GM08714 (cell line): Measurements from ENCODE around the gene FOXO3.

Experiments used
- H3K4me3 ChIP-seq: fragments of 200-500 bp; sonication (Bioruptor generic); 2 replicates; pipeline ENCODE4 v1.5.1; 2014; ENCODE audit warnings: mild to moderate bottlenecking, low read length, inconsistent platforms
- ZNF274 ChIP-seq: IDR thresholded peaks from 2 replicates; pipeline ENCODE4 v1.6.1; 2012; ENCODE audit warnings: mild to moderate bottlenecking, low read depth, low read length

FOXO3 gene

DNA sequence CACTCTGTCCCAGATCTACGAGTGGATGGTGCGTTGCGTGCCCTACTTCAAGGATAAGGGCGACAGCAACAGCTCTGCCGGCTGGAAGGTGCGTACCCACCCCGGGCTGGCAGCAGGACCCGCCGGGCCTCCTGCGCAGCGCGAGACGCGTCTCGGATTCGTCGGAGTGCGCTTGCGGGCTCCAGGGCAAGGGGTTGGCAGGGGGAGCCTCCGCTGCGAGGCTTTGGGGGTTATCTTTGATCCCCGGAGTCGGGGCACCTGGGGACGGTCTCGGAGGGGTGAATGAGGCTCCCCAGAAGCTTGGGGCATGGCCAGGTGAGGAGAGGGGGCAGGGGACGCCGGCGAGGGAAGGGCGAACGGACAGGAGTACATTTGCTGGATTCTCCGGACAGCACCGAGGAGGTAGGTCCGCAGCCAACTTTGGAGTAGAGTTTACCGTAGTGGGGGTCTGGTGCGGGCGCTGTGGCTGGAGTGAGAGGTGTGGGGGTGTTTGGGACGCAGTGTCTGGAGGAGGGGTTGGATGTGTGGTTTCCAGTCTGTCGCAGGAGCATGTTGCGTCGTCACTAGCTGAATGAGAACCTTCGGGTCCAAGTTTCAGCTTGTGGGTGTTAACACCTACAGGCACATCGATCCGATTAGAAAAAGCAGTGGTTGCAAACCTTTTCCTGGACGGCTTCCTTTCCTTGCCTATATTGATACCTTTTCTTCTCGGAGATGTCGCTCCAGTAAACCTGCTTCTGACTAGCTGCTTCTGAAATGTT, 1.2 kb downstream of the FOXO3 start:
- H3K4me3 ChIP-seq = peak overlapping the region; percentile 18
- no peak for TF ChIP-seq ZNF274

DNA sequence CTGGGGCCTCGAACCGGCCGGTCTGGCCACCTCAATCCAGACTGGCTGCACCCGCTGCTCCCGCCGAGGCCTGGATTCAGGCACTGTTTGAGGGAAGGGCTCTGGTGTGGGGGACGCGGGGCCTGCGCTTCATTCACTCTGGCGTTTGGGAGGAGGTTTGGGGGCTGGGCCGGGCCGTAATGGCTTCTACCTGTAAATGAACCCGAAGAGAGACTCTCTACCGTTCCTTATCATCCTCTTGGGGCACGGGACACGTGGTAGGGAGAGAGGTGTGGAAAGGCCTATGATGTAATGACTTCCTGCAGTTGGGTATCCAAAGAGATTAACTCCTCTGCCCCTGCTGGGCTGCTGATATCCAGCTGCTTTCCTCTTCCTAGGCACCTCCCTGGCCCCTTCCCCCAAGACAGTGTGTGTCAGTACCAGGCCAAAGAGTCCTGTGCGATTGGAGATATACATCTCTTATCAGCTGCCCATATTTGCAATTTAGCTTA, 1.8 kb downstream of the FOXO3 start:
- peak overlapping the region; percentile 17; the same call in 1 of the 2 replicates for H3K4me3 ChIP-seq
- TF ChIP-seq ZNF274 = no peak

DNA sequence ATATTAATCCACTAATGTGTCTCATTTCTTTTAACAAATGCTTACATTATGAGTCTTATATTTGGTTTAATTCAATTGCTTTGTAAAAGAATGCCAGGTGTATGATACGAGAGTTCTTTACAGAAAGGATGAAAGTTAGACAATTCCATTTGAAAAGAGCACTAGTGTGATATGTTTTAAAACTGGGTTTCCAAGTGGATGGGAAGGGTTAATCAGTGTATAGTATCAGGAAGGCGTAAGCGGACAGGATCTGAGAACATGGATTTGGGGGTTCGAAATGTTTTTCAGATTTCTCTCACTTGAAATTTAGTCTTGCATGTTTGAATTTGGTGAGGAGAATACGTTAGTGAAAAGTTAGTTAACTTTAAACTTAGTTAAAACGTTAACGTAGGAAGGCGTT, 2.6 kb downstream of the FOXO3 start:
- no peak overlapping the region; the same call in 1 of the 2 replicates for H3K4me3 ChIP-seq
- no peak for TF ChIP-seq ZNF274

DNA sequence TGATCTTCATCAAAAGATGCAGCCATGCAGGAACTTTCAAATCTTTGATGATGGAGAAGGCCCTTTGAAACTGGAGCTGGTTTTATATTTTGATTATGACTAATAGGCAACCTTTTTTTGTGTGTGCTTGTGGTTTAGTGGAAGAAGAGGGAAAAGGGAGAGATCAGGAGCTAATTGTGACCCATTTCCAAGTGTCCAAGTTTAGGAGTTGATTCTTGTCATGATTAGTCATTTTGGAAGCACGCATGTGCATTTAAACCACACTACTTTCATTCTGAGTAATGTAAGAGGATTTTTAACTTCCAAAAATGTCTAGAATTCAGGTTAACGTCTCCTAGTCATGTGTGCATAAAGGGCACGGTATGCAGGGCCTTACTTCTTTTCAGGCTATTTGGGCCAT, 3.5 kb downstream of the FOXO3 start:
- TF ChIP-seq ZNF274 = no peak
- H3K4me3 ChIP-seq = no peak overlapping the region

DNA sequence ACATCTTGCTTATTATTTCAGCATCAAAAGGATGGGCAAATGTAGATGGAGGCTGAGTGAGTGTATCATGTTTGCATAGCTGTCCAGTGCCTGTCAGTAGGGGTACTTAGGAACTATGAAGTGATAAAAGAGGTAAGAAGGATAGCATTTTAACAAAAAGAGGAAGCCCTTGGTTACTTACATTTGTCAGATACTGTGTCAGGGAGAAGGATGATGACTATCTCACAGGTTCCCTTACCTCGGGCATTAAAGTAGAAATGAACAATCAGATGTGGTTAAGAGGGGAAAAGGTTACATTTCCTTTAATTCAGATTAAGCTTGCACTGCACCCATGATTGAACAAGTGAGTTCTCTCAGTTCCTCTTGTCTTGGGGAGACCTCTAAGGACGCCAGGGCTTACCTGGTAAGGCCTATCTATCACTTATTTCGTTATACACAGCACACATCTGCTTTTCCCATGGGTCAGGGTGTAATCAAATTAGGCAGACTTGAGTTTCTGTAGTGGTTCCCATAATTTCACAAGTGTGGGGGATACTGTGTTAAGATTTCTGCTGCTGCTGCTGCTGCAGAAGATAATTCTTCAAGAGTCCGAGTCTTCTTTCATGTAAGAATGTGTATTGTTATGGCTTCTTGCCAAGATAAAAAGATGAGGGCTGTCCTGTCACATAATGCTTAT, 4.5 kb downstream of the FOXO3 start:
- no peak overlapping the region for H3K4me3 ChIP-seq
- no peak for TF ChIP-seq ZNF274

DNA sequence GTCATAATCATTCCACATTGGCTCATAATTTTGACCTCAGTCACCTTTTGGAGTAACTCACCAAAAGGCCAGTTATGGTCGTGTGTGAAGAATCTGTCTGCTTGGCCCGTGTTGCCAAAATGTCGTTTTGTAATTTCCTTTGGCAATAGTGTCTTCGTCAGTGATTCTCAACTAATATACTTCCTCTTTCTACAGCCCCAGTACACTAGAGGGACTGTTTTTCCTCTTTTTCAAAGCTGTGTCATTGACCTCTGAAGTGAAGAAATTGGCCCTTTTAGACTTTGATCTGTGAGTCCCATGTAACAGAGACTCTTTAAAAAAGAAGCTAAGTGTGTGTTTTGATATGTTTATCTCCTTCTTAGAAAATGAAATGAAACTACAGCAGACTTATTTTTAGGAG, 5.2 kb downstream of the FOXO3 start:
- H3K4me3 ChIP-seq = no peak overlapping the region
- no peak for TF ChIP-seq ZNF274

DNA sequence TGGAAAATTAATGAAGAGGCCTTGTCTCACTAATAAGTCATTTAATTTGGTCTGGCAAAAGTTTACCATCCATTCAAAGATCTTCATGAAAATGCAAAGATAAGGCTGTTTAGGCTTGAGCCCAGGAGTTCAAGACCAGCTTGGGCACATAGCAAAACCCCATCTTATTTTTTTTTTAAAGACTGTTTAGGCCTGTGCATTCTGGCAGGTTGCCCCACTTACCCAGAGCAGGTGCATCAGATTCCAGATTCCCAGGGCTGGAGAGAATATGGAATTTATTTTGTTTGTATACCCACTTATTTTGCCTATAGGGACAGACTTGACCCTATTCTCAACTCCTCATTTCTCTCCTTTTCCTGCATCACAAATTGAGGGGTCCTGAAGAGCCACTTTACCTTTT, 5.7 kb downstream of the FOXO3 start:
- no peak for TF ChIP-seq ZNF274
- H3K4me3 ChIP-seq = no peak overlapping the region

DNA sequence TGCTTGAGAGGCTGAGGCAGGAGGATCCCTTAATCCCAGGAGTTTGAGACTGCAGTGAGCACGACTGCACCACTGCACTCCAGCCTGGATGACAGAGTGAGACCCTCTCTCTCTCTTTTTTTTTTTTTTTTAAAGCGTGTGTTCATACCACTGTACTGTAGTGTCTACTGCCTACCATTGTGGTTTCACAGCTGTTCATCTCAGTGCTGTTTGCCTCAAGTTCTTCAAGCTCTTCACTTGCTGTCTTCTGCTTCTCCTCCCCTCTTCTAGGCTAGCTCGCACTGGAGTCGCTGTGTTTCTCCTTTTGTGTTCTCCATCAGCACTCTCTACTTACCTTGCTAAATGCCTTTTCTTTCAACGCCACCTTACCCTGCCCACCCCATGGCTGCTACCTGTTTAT, 7.4 kb downstream of the FOXO3 start:
- TF ChIP-seq ZNF274 = no peak
- no peak overlapping the region for H3K4me3 ChIP-seq

DNA sequence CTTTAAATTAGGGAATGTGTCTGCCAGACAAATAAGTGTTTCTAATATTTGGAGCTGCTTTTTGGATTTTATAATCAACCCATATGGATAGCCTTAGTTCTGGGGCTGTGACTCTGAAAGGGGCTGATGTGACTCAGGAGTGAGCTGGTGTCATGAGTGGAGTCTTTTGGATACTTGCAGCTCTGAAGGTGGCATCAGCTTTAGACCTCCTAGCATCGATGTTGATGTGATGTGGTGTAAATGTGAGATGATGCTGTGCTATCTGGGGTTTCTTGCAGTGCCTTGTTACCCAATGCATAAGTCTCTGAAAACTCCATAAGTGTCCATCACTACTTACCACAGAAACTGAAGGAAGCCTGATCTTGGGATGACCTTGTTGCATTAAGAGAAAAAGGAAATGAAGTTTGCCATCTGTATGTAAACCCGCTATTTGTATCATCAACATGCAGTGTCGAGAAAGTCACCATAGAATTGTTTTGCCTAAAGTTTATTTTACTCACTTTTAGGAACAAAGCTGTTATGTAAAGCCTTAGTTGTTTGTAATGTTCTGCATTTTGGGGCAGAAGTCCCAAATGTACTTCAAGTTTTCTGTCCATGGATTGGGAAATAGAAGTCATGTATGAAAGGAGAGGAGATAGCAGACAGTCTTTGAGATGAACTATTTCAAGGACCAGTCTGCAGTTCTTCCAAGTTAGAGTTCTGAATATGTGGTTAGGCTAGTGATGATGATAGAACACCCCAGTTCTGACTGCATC, 8.0 kb downstream of the FOXO3 start:
- no peak for TF ChIP-seq ZNF274
- no peak overlapping the region for H3K4me3 ChIP-seq

DNA sequence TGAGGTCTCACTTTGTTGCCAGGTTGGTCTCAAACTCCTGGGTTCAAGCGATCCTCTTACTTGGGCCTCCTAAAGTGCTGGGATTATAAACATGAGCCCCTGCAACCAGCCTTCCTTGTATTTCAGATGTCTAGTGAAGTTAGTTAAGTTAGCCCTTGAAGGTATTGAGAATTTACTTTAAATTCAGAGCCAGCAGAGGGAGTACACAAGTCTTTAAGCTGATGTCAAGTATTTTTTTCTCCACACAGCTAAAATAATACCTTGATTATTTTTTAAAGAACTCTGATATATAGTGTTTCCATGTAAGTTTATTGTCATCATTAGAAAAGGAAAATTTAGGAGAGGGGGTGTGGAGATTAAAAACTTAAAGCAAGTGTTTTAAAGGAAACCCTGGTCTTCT, 9.8 kb downstream of the FOXO3 start:
- no peak for TF ChIP-seq ZNF274
- no peak overlapping the region for H3K4me3 ChIP-seq

DNA sequence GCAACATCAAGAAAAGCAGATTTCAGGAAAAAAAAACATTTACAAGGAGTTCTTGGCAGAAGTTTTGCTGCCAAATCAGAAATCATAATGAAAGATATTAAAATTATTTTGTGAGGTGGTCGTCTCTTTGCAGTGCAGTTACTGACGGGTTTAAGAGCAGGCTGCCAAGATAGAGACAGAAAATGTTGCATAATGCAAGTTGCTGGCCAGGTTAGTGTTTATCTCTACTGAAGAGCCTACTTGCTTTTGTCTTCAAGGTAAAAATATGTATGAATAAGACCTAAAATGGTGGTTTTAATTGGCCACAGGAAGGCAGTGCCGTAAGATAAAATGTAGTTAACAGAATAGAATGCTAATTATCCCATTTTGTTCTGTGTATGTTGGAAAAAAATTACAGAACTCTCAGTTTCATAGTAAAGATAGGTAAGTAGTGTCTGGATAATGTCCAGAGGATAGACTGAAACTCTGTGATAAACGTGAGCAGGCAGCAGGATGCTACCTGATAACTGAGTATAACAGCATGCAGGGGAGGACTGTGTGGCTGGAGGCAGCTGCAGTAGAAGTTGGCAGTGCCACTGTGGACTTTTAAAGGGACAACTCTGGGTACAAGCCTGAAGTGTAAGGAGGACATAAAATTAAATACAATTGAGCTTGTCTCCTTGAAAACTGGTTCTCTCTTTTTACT, 13.9 kb downstream of the FOXO3 start:
- no peak for TF ChIP-seq ZNF274
- H3K4me3 ChIP-seq = no peak overlapping the region

DNA sequence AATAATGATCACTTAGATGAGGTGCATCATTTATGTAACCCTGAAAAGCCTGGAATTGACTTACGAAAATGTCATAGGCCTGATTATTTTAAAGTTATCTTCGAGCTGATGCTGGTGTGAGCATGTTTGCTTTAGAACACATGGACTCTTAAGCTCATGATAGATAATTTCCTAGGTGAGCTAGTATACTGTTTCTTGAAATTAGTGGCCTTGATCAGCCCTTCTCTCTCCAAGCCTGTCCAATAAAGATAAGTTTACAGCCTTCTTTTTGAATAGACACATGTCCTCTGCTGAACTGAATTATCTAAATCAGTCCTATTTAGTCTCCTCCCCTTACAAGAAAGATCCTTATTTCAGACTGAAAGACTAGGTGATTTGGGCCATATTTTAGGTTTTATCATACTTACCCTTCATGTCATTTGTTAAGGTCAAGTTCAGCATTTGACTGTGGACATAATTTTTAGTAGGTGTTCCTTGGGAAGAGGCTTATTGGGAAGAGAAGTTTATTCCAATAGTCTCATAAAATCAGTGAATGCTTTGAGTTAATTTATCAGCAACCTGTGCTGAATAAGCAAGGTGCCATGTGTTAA, 15.3 kb downstream of the FOXO3 start:
- TF ChIP-seq ZNF274 = no peak
- H3K4me3 ChIP-seq = no peak overlapping the region

DNA sequence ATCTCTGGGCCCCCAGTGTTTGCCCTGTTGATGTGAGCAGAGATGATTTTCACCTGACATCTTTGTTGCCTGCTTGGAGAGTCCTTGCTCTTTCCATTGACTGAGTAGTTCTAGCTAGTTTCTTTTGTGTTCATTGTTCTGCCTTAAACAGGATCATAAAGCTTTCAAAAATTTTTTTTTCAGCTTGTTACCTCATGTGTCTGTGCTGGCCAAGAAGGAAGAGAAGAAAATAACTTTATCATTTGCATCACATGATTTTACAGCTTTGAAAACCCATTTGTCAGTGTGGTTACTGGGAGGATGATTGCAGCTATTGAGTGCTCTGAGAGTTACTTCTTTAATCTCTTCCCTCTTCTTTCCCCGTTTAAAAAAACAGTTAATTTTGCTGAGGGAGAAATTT, 16.0 kb downstream of the FOXO3 start:
- no peak for TF ChIP-seq ZNF274
- H3K4me3 ChIP-seq = no peak overlapping the region

DNA sequence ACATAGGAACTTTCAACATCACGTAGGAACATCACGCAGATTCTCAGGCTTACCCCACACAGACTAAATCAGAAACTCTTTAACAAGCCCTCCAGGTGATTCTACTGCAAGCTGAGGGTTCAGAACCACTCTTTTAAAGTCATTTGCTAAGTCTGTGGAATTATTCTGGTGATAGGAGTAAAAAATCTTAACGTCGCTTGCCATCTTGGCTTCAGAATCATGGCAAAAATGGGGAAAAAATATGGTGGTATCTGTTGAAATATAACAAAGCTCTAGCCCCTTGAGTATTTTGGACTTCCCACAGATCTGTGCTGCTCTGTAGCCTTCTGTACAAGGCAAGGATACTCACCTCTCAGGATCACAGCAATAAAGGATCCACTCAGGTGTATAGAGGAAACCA, 17.4 kb downstream of the FOXO3 start:
- no peak for TF ChIP-seq ZNF274
- no peak overlapping the region for H3K4me3 ChIP-seq
